H1 (cell line): ENCODE measurements around the gene TRAIP. TPM values are rescaled to one million over a fixed set of nuclear protein-coding genes. Genes with fewer than 3 reads are reported as not detected.

Experiments used
- CTCF ChIA-PET: fragments of 300-600 bp; sonication (Branson Sonifier 250); formaldehyde crosslinking; loops from one replicate; lab custom pipeline; 2021; ENCODE audit not compliant: partially characterized antibody; lab: Charles Lee
- POLR2A ChIA-PET: fragments of 300-600 bp; sonication (Branson Sonifier 250); formaldehyde crosslinking; loops from one replicate; lab custom pipeline; 2021; ENCODE audit warnings: inconsistent platforms; ENCODE audit not compliant: partially characterized antibody; lab: Charles Lee
- DNase-seq, 2 experiments: peaks; one replicate each; pipeline versions ENCODE4 v3.0.0 to v3.0.0-alpha.2; 2010 to 2022; ENCODE audit warnings: low spot score in 2 of 2, low read depth in 1 of 2, mixed read lengths in 1 of 2
- FAIRE-seq: peaks from 2 replicates; lab custom pipeline; 2011; peaks lifted over from hg19 to GRCh38; lab: Jason Lieb, UNC
- H2AFZ ChIP-seq: 2 replicates; pipeline ENCODE4 v1.8.1; 2012; ENCODE audit warnings: low read length, inconsistent platforms
- H2AK5ac ChIP-seq: 2 replicates; pipeline ENCODE4 v1.6.1; 2013; ENCODE audit warnings: low read depth, low read length
- H2BK120ac ChIP-seq: replicated peaks from 2 replicates; pipeline ENCODE3; 2013; ENCODE audit warnings: low read depth, low read length, inconsistent platforms
- H2BK12ac ChIP-seq: 2 replicates; pipeline ENCODE4 v1.6.1; 2013; ENCODE audit warnings: low read depth, low read length
- H2BK15ac ChIP-seq: 2 replicates; pipeline ENCODE4 v1.6.1; 2013; ENCODE audit warnings: low read length
- H2BK20ac ChIP-seq: 2 replicates; pipeline ENCODE4 v1.6.1; 2013; ENCODE audit warnings: low read length
- H2BK5ac ChIP-seq: 2 replicates; pipeline ENCODE4 v1.6.1; 2013; ENCODE audit warnings: low read depth, low read length
- H3K14ac ChIP-seq: 2 replicates; pipeline ENCODE4 v1.6.1; 2013; ENCODE audit warnings: inconsistent platforms; ENCODE audit not compliant: insufficient read length
- H3K18ac ChIP-seq: 2 replicates; pipeline ENCODE4 v1.6.1; 2013; ENCODE audit warnings: low read length; ENCODE audit errors: extremely low read depth
- H3K23ac ChIP-seq: 2 replicates; pipeline ENCODE4 v1.6.1; 2013; ENCODE audit warnings: inconsistent platforms; ENCODE audit not compliant: insufficient read length
- H3K23me2 ChIP-seq: 2 replicates; pipeline ENCODE4 v1.6.1; 2013; ENCODE audit warnings: low read depth, low read length
- H3K27ac ChIP-seq: 2 replicates; pipeline ENCODE4 v1.6.1; 2011; ENCODE audit warnings: low read depth, low read length, inconsistent platforms
- H3K27me3 ChIP-seq, 4 experiments: replicated peaks in 1 of 4; 1 replicate in 1 of 4; 2 replicates in 3 of 4; pipeline versions ENCODE4 v1.6.1 to v1.8.1; 2011 to 2013; ENCODE audit warnings: low read length in 3 of 4, mild to moderate bottlenecking in 3 of 4, inconsistent platforms in 2 of 4, mixed read lengths in 2 of 4, moderate library complexity in 1 of 4; ENCODE audit not compliant: control insufficient read depth in 3 of 4, insufficient read depth in 3 of 4; ENCODE audit errors: extremely low read depth in 1 of 4
- H3K36me3 ChIP-seq, 4 experiments: 2 replicates each; pipeline versions ENCODE4 v1.6.1 to v1.8.1; 2011 to 2013; ENCODE audit warnings: mild to moderate bottlenecking in 4 of 4, low read length in 3 of 4, moderate library complexity in 2 of 4, control low read depth in 1 of 4, inconsistent platforms in 1 of 4; ENCODE audit not compliant: insufficient read depth in 4 of 4, control insufficient read depth in 2 of 4
- H3K4ac ChIP-seq: replicated peaks from 2 replicates; pipeline ENCODE3; 2013; ENCODE audit warnings: low read length, low read depth, mixed read lengths, inconsistent platforms; ENCODE audit not compliant: insufficient read length
- H3K4me1 ChIP-seq, 4 experiments: replicated peaks in 1 of 4; 1 replicate in 1 of 4; 2 replicates in 3 of 4; pipeline versions ENCODE4 v1.6.1 to v1.8.1; 2011 to 2013; ENCODE audit warnings: low read length in 3 of 4, inconsistent platforms in 2 of 4, mixed read lengths in 1 of 4; ENCODE audit not compliant: insufficient read depth in 4 of 4, control insufficient read depth in 3 of 4
- H3K4me2 ChIP-seq, 2 experiments: 2 replicates each; pipeline versions ENCODE4 v1.6.1 to v1.8.1; 2011 to 2013; ENCODE audit warnings: low read depth in 2 of 2, low read length in 2 of 2, control low read depth in 1 of 2, inconsistent platforms in 1 of 2, mild to moderate bottlenecking in 1 of 2; ENCODE audit not compliant: insufficient read depth in 1 of 2
- H3K4me3 ChIP-seq, 4 experiments: fragments of 200-600, 300-600 bp in 1 of 4; sonication (generic), shearing (Covaris generic), sonication (Bioruptor Twin) in 1 of 4; 2 replicates each; pipeline versions ENCODE4 v1.5.1 to v1.8.1; 2011 to 2016; ENCODE audit warnings: low read length in 4 of 4, low read depth in 3 of 4, control low read depth in 2 of 4, inconsistent platforms in 2 of 4, mild to moderate bottlenecking in 2 of 4, mixed read lengths in 1 of 4, moderate library complexity in 1 of 4; ENCODE audit not compliant: insufficient read depth in 2 of 4; ENCODE audit errors: extremely low read depth in 1 of 4
- H3K56ac ChIP-seq: replicated peaks from 2 replicates; pipeline ENCODE3; 2013; ENCODE audit warnings: low read depth, mild to moderate bottlenecking, mixed read lengths, low read length, inconsistent platforms; ENCODE audit not compliant: insufficient read length
- H3K79me1 ChIP-seq: 2 replicates; pipeline ENCODE4 v1.6.1; 2013; ENCODE audit warnings: low read depth, low read length, control low read depth
- H3K79me2 ChIP-seq, 2 experiments: 2 replicates each; pipeline versions ENCODE4 v1.6.1 to v1.8.1; 2012 to 2013; ENCODE audit warnings: low read length in 2 of 2, mild to moderate bottlenecking in 2 of 2, inconsistent platforms in 1 of 2; ENCODE audit not compliant: insufficient read depth in 2 of 2, control insufficient read depth in 1 of 2
- H3K9ac ChIP-seq, 4 experiments: replicated peaks in 1 of 4; 1 replicate in 1 of 4; 2 replicates in 3 of 4; pipeline versions ENCODE4 v1.6.1 to v1.8.1; 2011 to 2013; ENCODE audit warnings: low read depth in 3 of 4, low read length in 3 of 4, control low read depth in 2 of 4, mild to moderate bottlenecking in 2 of 4, moderate library complexity in 2 of 4, inconsistent platforms in 1 of 4; ENCODE audit errors: extremely low read depth in 1 of 4
- H3K9me3 ChIP-seq, 2 experiments: 2 replicates each; pipeline versions ENCODE4 v1.6.1 to v1.8.1; 2012 to 2013; ENCODE audit warnings: mild to moderate bottlenecking in 2 of 2, moderate library complexity in 2 of 2, control low read depth in 1 of 2, inconsistent platforms in 1 of 2, low read depth in 1 of 2, low read length in 1 of 2, mixed read lengths in 1 of 2; ENCODE audit not compliant: insufficient read depth in 2 of 2
- H4K20me1 ChIP-seq, 2 experiments: replicated peaks in 1 of 2; 2 replicates each; pipeline versions ENCODE3 to v1.8.1; 2011 to 2013; ENCODE audit warnings: inconsistent platforms in 2 of 2, low read length in 2 of 2, mild to moderate bottlenecking in 1 of 2; ENCODE audit not compliant: insufficient read depth in 2 of 2, control insufficient read depth in 1 of 2
- H4K5ac ChIP-seq: 2 replicates; pipeline ENCODE4 v1.6.1; 2013; ENCODE audit warnings: low read length, low read depth, mixed read lengths, inconsistent platforms; ENCODE audit not compliant: insufficient read length
- H4K8ac ChIP-seq: 2 replicates; pipeline ENCODE4 v1.8.0; 2013; ENCODE audit warnings: mild to moderate bottlenecking, moderate library complexity, low read length, inconsistent platforms; ENCODE audit not compliant: insufficient read depth; ENCODE audit errors: extremely low read depth
- H4K91ac ChIP-seq: replicated peaks from 2 replicates; pipeline ENCODE3; 2013; ENCODE audit warnings: low read length, mixed read lengths, inconsistent platforms; ENCODE audit not compliant: insufficient read length
- CBX5 ChIP-seq: fragments of 300-800, 300-1000 bp; sonication (generic); IDR thresholded peaks from 2 replicates; pipeline ENCODE4 v1.7.1; 2016; ENCODE audit warnings: antibody characterized with exemption, low read length, low read depth
- CTBP2 ChIP-seq: IDR thresholded peaks from 2 replicates; pipeline ENCODE4 v1.7.0; 2011; ENCODE audit warnings: borderline replicate concordance, mild to moderate bottlenecking, moderate library complexity, mixed read lengths, low read length; ENCODE audit not compliant: insufficient read depth, insufficient read length
- EZH2 ChIP-seq: fragments of 200-600 bp; sonication (generic); IDR thresholded peaks from 2 replicates; pipeline ENCODE4 v1.7.1; 2012; ENCODE audit warnings: low read depth, mild to moderate bottlenecking, moderate library complexity, low read length, inconsistent platforms; ENCODE audit not compliant: severe bottlenecking
- PHF8 ChIP-seq: fragments of 200-600 bp; sonication (generic); conservative IDR thresholded peaks from 2 replicates; pipeline ENCODE4 v1.7.1; 2012; ENCODE audit warnings: low read depth, mild to moderate bottlenecking, inconsistent platforms, low read length, moderate library complexity
- TAF7 ChIP-seq: optimal IDR thresholded peaks from 2 replicates; pipeline ENCODE3; 2011; ENCODE audit warnings: low read depth, mild to moderate bottlenecking, inconsistent platforms, low read length, moderate library complexity, borderline replicate concordance
- WGBS, 2 experiments: shearing (Covaris generic) in 1 of 2; methylation state at CpG; one replicate each; pipeline versions ENCODE4 v1.1.6 to v1.1.7; 2013 to 2015; ENCODE audit warnings: low lambda C conversion rate in 2 of 2, mixed read lengths in 2 of 2, inconsistent platforms in 1 of 2, low coverage in 1 of 2, missing lambda C conversion rate in 1 of 2; ENCODE audit not compliant: insufficient replicate concordance in 2 of 2, insufficient coverage in 1 of 2, insufficient read length in 1 of 2; ENCODE audit errors: extremely low coverage in 1 of 2, missing lambda C conversion rate in 1 of 2; 5-methylcytosine and 5-hydroxymethylcytosine counted together
- polyA plus RNA-seq, 7 experiments: library from polyadenylated mRNA; depleted of rRNA in 3 of 7; stranded (reverse) in 5 of 7; unstranded in 2 of 7; fragments of >200 nt in 5 of 7; fragments of 200-250 nt in 2 of 7; gene quantifications; 1 replicate in 5 of 7; 2 replicates in 1 of 7; 4 replicates in 1 of 7; pipeline versions ENCODE4 v1.2.1 to v1.2.3, GENCODE V29; 2011 to 2013; ENCODE audit warnings: missing spikeins in 2 of 7, mixed read lengths in 2 of 7
- total RNA-seq: library from RNA; stranded (reverse); fragmentation: NEBNext Ultra II Directional; extraction: Animal tissue kit (Norgen Biotek cat#: 25700); gene quantifications from 2 replicates; pipeline ENCODE4 v1.2.1, GENCODE V29; 2021

Gene TRAIP
- total and polyA plus RNA-seq, 2 of the 8 experiments (the other 6 are each of a cell fraction or from before 2014, with no cell fraction given) = 27.7 to 28.1 TPM

- no peak overlapping the region for H3K4me2 ChIP-seq
- H3K4ac ChIP-seq = no peak overlapping the region
- H3K23me2 ChIP-seq = no peaks in the 10 kb centered on the region
- no peak overlapping the region for H3K27ac ChIP-seq
- no peak overlapping the region for H2BK15ac ChIP-seq
- no peak overlapping the region for H3K18ac ChIP-seq
- no peak for FAIRE-seq
- H2BK20ac ChIP-seq = no peak overlapping the region
- no peak for TF ChIP-seq TAF7
- TF ChIP-seq CTBP2 = no peak
- no peak for TF ChIP-seq CBX5
- TF ChIP-seq EZH2 = no peak
- TF ChIP-seq PHF8 = no peak
- TF ChIP-seq, all 59 proteins: peak for 0
- CTCF ChIA-PET = interaction anchor here (0.6 to 1.6 kb wide), 7 partner anchors 12 to 107 kb away, joined by 3 to 4 read pairs (median 3); no protein-coding TSS in a partner anchor
- H3K14ac ChIP-seq = no peak overlapping the region
- no peak overlapping the region for H3K9ac ChIP-seq
- no peak overlapping the region for H4K91ac ChIP-seq
- no peak overlapping the region for H2AK5ac ChIP-seq
- no peaks in the 10 kb centered on the region for H3K79me2 ChIP-seq
- H4K8ac ChIP-seq = no peak overlapping the region
- H2AFZ ChIP-seq = no peak overlapping the region
- H3K23ac ChIP-seq = no peak overlapping the region
- no peaks in the 10 kb centered on the region for H3K79me1 ChIP-seq
- no peaks in the 10 kb centered on the region for H3K36me3 ChIP-seq
- peaks cover 0 to 2% of the 10 kb centered on the region in 2 experiments for H4K20me1 ChIP-seq
- no peaks in the 10 kb centered on the region; a peak in 1 of 7 replicates for H3K27me3 ChIP-seq
- POLR2A ChIA-PET = interaction anchor here (0.5 kb wide), 1 partner anchor 11 kb away, joined by 3 read pairs; no protein-coding TSS in a partner anchor
- H2BK12ac ChIP-seq = no peak overlapping the region
- no peak overlapping the region for H4K5ac ChIP-seq
- 96% methylated on average over 13 of the region's 13 CpGs; no CpG with 5 or more reads in 1 of the 2 experiments for WGBS, 2 experiments
- no peak overlapping the region for H3K4me3 ChIP-seq
- no peak overlapping the region for H3K56ac ChIP-seq
- H2BK120ac ChIP-seq = no peak overlapping the region
- H3K4me1 ChIP-seq = no peaks in the 10 kb centered on the region
- no peaks in the 10 kb centered on the region for H3K9me3 ChIP-seq
- DNase-seq = no peak
- H2BK5ac ChIP-seq = no peak overlapping the region
Observed at GRCh38 chr3:49793486-49794085, 62.8 kb downstream of the TRAIP start.
